Measurements from ENCODE around the gene OR52W1. TPM values are rescaled to one million over a fixed set of nuclear protein-coding genes. Genes with fewer than 3 reads are reported as not detected.

The OR52W1 gene
- total and polyA plus RNA-seq, 10 of the 15 experiments (the other 5 are each of a cell fraction or from before 2014, with no cell fraction given): not detected

GRCh38 chr11:6203327-6203726 is 4.3 kb downstream of the OR52W1 start (continued):
- TF ChIP-seq, protein P1, sequence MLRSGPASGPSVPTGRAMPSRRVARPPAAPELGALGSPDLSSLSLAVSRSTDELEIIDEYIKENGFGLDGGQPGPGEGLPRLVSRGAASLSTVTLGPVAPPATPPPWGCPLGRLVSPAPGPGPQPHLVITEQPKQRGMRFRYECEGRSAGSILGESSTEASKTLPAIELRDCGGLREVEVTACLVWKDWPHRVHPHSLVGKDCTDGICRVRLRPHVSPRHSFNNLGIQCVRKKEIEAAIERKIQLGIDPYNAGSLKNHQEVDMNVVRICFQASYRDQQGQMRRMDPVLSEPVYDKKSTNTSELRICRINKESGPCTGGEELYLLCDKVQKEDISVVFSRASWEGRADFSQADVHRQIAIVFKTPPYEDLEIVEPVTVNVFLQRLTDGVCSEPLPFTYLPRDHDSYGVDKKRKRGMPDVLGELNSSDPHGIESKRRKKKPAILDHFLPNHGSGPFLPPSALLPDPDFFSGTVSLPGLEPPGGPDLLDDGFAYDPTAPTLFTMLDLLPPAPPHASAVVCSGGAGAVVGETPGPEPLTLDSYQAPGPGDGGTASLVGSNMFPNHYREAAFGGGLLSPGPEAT (IDR thresholded peaks at IDR 0.05; ENCODE audit: low read depth): peak; percentile 84
- TF ChIP-seq RUNX3 (IDR thresholded peaks at IDR 0.05; ENCODE audit: low read length) (peak; percentile 57), RBBP5 (conservative IDR thresholded peaks at IDR 0.05) (no peak), ZNF217 (IDR thresholded peaks at IDR 0.05) (no peak), ZNF592 (IDR thresholded peaks at IDR 0.05) (no peak), PML (IDR thresholded peaks at IDR 0.05; ENCODE audit: low read length) (no peak), CBX3 (IDR thresholded peaks at IDR 0.05; ENCODE audit: borderline replicate concordance, low read depth) (no peak), RCOR1 (conservative IDR thresholded peaks at IDR 0.05; ENCODE audit: low read depth, low read length) (no peak), IRF4 (IDR thresholded peaks at IDR 0.05; ENCODE audit: low read depth, low read length) (no peak), TCF12 (IDR thresholded peaks at IDR 0.05; ENCODE audit: low read depth, low read length) (no peak), PAX5 (IDR thresholded peaks at IDR 0.05; ENCODE audit: borderline replicate concordance, low read depth, low read length) (no peak), YBX1 (IDR thresholded peaks at IDR 0.05) (no peak), MTA3 (IDR thresholded peaks at IDR 0.05; ENCODE audit: borderline replicate concordance, low read length) (no peak), EZH2 (IDR thresholded peaks at IDR 0.05; ENCODE audit: borderline replicate concordance, control insufficient read depth, low read depth, low read length) (no peak), IKZF2 (IDR thresholded peaks at IDR 0.05) (peak; percentile 68 to 70; a peak in 3 of 4 replicates), NFYA (IDR thresholded peaks at IDR 0.05; ENCODE audit: borderline replicate concordance, low read depth, low read length) (no peak)
- TF ChIP-seq, protein P2, sequence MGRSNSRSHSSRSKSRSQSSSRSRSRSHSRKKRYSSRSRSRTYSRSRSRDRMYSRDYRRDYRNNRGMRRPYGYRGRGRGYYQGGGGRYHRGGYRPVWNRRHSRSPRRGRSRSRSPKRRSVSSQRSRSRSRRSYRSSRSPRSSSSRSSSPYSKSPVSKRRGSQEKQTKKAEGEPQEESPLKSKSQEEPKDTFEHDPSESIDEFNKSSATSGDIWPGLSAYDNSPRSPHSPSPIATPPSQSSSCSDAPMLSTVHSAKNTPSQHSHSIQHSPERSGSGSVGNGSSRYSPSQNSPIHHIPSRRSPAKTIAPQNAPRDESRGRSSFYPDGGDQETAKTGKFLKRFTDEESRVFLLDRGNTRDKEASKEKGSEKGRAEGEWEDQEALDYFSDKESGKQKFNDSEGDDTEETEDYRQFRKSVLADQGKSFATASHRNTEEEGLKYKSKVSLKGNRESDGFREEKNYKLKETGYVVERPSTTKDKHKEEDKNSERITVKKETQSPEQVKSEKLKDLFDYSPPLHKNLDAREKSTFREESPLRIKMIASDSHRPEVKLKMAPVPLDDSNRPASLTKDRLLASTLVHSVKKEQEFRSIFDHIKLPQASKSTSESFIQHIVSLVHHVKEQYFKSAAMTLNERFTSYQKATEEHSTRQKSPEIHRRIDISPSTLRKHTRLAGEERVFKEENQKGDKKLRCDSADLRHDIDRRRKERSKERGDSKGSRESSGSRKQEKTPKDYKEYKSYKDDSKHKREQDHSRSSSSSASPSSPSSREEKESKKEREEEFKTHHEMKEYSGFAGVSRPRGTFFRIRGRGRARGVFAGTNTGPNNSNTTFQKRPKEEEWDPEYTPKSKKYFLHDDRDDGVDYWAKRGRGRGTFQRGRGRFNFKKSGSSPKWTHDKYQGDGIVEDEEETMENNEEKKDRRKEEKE (IDR thresholded peaks at IDR 0.05): no peak
- TF ChIP-seq, protein P3, sequence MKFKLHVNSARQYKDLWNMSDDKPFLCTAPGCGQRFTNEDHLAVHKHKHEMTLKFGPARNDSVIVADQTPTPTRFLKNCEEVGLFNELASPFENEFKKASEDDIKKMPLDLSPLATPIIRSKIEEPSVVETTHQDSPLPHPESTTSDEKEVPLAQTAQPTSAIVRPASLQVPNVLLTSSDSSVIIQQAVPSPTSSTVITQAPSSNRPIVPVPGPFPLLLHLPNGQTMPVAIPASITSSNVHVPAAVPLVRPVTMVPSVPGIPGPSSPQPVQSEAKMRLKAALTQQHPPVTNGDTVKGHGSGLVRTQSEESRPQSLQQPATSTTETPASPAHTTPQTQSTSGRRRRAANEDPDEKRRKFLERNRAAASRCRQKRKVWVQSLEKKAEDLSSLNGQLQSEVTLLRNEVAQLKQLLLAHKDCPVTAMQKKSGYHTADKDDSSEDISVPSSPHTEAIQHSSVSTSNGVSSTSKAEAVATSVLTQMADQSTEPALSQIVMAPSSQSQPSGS (IDR thresholded peaks at IDR 0.05; ENCODE audit: low read length): no peak
- TF ChIP-seq, protein P4, sequence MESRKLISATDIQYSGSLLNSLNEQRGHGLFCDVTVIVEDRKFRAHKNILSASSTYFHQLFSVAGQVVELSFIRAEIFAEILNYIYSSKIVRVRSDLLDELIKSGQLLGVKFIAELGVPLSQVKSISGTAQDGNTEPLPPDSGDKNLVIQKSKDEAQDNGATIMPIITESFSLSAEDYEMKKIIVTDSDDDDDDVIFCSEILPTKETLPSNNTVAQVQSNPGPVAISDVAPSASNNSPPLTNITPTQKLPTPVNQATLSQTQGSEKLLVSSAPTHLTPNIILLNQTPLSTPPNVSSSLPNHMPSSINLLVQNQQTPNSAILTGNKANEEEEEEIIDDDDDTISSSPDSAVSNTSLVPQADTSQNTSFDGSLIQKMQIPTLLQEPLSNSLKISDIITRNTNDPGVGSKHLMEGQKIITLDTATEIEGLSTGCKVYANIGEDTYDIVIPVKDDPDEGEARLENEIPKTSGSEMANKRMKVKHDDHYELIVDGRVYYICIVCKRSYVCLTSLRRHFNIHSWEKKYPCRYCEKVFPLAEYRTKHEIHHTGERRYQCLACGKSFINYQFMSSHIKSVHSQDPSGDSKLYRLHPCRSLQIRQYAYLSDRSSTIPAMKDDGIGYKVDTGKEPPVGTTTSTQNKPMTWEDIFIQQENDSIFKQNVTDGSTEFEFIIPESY (IDR thresholded peaks at IDR 0.05): no peak

Data from GM12878 (cell line).